ENCODE data around the gene PROSER2.

Gene PROSER2

GRCh38 chr10:11798845-11799735 lies 24.1 kb upstream of the PROSER2 start:
- no peak overlapping the region for H3K27ac ChIP-seq
- H3K4me3 ChIP-seq: no peak overlapping the region

GRCh38 chr10:11799736-11800080 lies 23.4 kb upstream of the PROSER2 start:
- H3K4me3 ChIP-seq: no peak overlapping the region

GRCh38 chr10:11804336-11804735 lies 18.8 kb upstream of the PROSER2 start:
- Histone ChIP-seq H3K4me3 (no peak overlapping the region), H3K27ac (no peak overlapping the region)

More at GRCh38 chr10:11799736-11800080, 23.4 kb upstream of the PROSER2 start:
- H3K27ac ChIP-seq: no peak overlapping the region

GRCh38 chr10:11805792-11806191 lies 17.4 kb upstream of the PROSER2 start:
- no peak overlapping the region for H3K4me3 ChIP-seq
- no peak overlapping the region for H3K27ac ChIP-seq

GRCh38 chr10:11806706-11807105 lies 16.4 kb upstream of the PROSER2 start:
- H3K27ac ChIP-seq: no peak overlapping the region
- no peak overlapping the region for H3K4me3 ChIP-seq

GRCh38 chr10:11808808-11809207 lies 14.3 kb upstream of the PROSER2 start:
- no peak overlapping the region for H3K27ac ChIP-seq
- H3K4me3 ChIP-seq: no peak overlapping the region

GRCh38 chr10:11810313-11810766 lies 12.8 kb upstream of the PROSER2 start:
- H3K4me3 ChIP-seq: no peak overlapping the region
- H3K27ac ChIP-seq: no peak overlapping the region

- Histone ChIP-seq H3K27ac (no peak overlapping the region), H3K4me3 (no peak overlapping the region)
Observed at GRCh38 chr10:11810973-11811372, 12.2 kb upstream of the PROSER2 start.

GRCh38 chr10:11813177-11813576 lies 10.0 kb upstream of the PROSER2 start:
- H3K4me3 ChIP-seq: no peak overlapping the region
- H3K27ac ChIP-seq: no peak overlapping the region

GRCh38 chr10:11813855-11814567 lies 9.1 kb upstream of the PROSER2 start:
- H3K27ac ChIP-seq: peak overlapping the region in 3 of 21 experiments; percentile 16 to 34 (median 26)
- no peak overlapping the region for H3K4me3 ChIP-seq

- H3K27ac ChIP-seq: no peak overlapping the region
- no peak overlapping the region for H3K4me3 ChIP-seq
Observed at GRCh38 chr10:11819027-11819426, 4.1 kb upstream of the PROSER2 start.

GRCh38 chr10:11822026-11822756 lies 965 bp upstream of the PROSER2 start:
- H3K27ac ChIP-seq: no peak overlapping the region
- H3K4me3 ChIP-seq: no peak overlapping the region

- H3K27ac ChIP-seq: peak overlapping the region in 13 of 21 experiments; percentile 1 to 92 (median 80)
- peak overlapping the region; percentile 48 to 91 (median 67) for H3K4me3 ChIP-seq
Observed at GRCh38 chr10:11822809-11823121, 391 bp upstream of the PROSER2 start.

- peak overlapping the region in 12 of 21 experiments; percentile 26 to 92 (median 81) for H3K27ac ChIP-seq
Observed at GRCh38 chr10:11823989-11824346, 812 bp downstream of the PROSER2 start.

GRCh38 chr10:11824376-11824775 lies 1.2 kb downstream of the PROSER2 start:
- Histone ChIP-seq H3K27ac (peak overlapping the region in 1 of 21 experiments; percentile 92), H3K4me3 (peak overlapping the region in 5 of 7 experiments; percentile 62 to 91 (median 67))

More at GRCh38 chr10:11823989-11824346, 812 bp downstream of the PROSER2 start:
- H3K4me3 ChIP-seq: peak overlapping the region; percentile 48 to 91 (median 67)

- Histone ChIP-seq H3K27ac (peak overlapping the region in 1 of 21 experiments; percentile 23), H3K4me3 (peak overlapping the region in 3 of 7 experiments; percentile 66 to 91 (median 85))
Observed at GRCh38 chr10:11824825-11825224, 1.7 kb downstream of the PROSER2 start.

GRCh38 chr10:11825796-11826414 lies 2.7 kb downstream of the PROSER2 start:
- no peak overlapping the region for H3K27ac ChIP-seq

GRCh38 chr10:11827006-11827405 lies 3.9 kb downstream of the PROSER2 start:
- H3K4me3 ChIP-seq: no peak overlapping the region
- no peak overlapping the region for H3K27ac ChIP-seq

More at GRCh38 chr10:11825796-11826414, 2.7 kb downstream of the PROSER2 start:
- H3K4me3 ChIP-seq: no peak overlapping the region

- no peak overlapping the region for H3K4me3 ChIP-seq
Observed at GRCh38 chr10:11827414-11827813, 4.3 kb downstream of the PROSER2 start.

More at GRCh38 chr10:11827414-11827813, 4.3 kb downstream of the PROSER2 start:
- H3K27ac ChIP-seq: no peak overlapping the region
